Chondrocyte (in vitro differentiated cells): Measurements from ENCODE around the gene ACBD6. TPM values are rescaled to one million over a fixed set of nuclear protein-coding genes. Genes with fewer than 3 reads are reported as not detected.

Source experiments
- DNase-seq: peaks from one replicate; pipeline ENCODE4 v3.0.0; 2021; ENCODE audit warnings: mixed read lengths, low spot score
- H3K27ac Mint-ChIP-seq: one replicate; pipeline ENCODE4 v1.8.0; 2021; ENCODE audit warnings: mild to moderate bottlenecking, moderate library complexity, mixed read lengths; ENCODE audit not compliant: unreplicated experiment
- H3K27me3 Mint-ChIP-seq: 2 replicates; pipeline ENCODE4 v1.8.0; 2021; ENCODE audit warnings: low read depth, mixed read lengths
- H3K36me3 Mint-ChIP-seq: 2 replicates; pipeline ENCODE4 v1.8.0; 2021; ENCODE audit warnings: low read depth, mixed read lengths
- H3K4me1 Mint-ChIP-seq: 2 replicates; pipeline ENCODE4 v1.8.0; 2021; ENCODE audit warnings: low read depth, mild to moderate bottlenecking, mixed read lengths
- H3K4me3 Mint-ChIP-seq: one replicate; pipeline ENCODE4 v1.8.0; 2021; ENCODE audit warnings: mild to moderate bottlenecking, moderate library complexity, mixed read lengths; ENCODE audit not compliant: unreplicated experiment
- H3K9me3 Mint-ChIP-seq: 2 replicates; pipeline ENCODE4 v1.8.0; 2021; ENCODE audit warnings: low read depth, mixed read lengths
- total RNA-seq: library from RNA; stranded (reverse); gene quantifications from 3 replicates; pipeline ENCODE4 v1.2.1, GENCODE V29; 2021
- TF ChIP-seq, protein P1 (sequence below): fragments of 200-600 bp; sonication (generic); IDR thresholded peaks from 2 replicates; pipeline ENCODE4 v1.5.0; 2021; ENCODE audit warnings: antibody characterized with exemption, mild to moderate bottlenecking, moderate library complexity

ACBD6 gene
- total RNA-seq, 1 donor from 2014 or later: 43.4 TPM

DNA sequence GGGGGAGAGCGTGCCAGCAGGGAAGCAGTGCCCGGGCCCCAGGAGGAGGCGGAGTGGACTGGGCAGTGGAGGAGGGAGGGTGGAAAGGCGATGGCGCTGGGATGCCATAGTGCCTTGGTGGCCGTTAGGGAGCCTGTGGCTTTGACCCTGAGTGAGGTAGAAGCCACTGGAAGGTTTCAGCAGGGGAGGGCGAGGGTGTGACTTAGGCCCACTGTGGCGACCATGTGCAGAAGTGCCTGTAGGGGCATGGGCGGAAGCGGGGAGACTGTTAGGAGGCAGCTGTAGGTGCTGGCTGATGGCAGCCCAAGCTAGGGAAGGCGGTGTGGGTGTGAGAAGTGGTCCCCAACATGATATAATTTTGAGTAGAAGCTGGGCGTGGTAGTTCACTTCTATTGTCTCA lies 244.1 kb downstream of the ACBD6 start:
- Mint-ChIP-seq H3K27ac (no peak overlapping the region), H3K27me3 (peaks cover 28% of the 10 kb centered on the region), H3K9me3 (no peaks in the 10 kb centered on the region), H3K4me1 (peaks cover 15% of the 10 kb centered on the region), H3K36me3 (no peaks in the 10 kb centered on the region), H3K4me3 (no peak overlapping the region)
- TF ChIP-seq, protein P1, sequence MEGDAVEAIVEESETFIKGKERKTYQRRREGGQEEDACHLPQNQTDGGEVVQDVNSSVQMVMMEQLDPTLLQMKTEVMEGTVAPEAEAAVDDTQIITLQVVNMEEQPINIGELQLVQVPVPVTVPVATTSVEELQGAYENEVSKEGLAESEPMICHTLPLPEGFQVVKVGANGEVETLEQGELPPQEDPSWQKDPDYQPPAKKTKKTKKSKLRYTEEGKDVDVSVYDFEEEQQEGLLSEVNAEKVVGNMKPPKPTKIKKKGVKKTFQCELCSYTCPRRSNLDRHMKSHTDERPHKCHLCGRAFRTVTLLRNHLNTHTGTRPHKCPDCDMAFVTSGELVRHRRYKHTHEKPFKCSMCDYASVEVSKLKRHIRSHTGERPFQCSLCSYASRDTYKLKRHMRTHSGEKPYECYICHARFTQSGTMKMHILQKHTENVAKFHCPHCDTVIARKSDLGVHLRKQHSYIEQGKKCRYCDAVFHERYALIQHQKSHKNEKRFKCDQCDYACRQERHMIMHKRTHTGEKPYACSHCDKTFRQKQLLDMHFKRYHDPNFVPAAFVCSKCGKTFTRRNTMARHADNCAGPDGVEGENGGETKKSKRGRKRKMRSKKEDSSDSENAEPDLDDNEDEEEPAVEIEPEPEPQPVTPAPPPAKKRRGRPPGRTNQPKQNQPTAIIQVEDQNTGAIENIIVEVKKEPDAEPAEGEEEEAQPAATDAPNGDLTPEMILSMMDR: no peak
- no peak for DNase-seq

DNA sequence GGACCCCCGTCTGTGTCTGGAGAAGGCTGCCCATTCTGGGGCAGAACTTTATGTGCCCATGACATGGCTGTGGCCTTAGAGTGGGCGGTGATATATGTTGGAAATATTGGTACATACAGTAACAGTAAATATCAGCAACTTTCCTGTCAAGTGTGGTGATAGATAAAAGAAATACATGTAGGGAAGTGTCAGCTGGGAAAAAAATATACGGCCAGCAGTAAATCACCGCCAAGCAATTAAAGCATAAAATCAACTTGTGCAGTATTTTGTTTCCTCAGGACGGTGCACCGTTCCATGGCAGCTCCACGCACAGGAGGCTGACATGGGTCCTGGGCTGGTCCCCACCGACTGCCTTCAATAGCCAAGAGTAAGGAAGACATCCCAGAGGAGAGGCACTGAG lies 244.9 kb downstream of the ACBD6 start:
- Mint-ChIP-seq H3K36me3 (no peaks in the 10 kb centered on the region), H3K27me3 (peaks cover 31% of the 10 kb centered on the region), H3K27ac (no peak overlapping the region), H3K9me3 (no peaks in the 10 kb centered on the region), H3K4me3 (no peak overlapping the region), H3K4me1 (peaks cover 8% of the 10 kb centered on the region)
- TF ChIP-seq, protein P1: no peak
- DNase-seq: no peak

DNA sequence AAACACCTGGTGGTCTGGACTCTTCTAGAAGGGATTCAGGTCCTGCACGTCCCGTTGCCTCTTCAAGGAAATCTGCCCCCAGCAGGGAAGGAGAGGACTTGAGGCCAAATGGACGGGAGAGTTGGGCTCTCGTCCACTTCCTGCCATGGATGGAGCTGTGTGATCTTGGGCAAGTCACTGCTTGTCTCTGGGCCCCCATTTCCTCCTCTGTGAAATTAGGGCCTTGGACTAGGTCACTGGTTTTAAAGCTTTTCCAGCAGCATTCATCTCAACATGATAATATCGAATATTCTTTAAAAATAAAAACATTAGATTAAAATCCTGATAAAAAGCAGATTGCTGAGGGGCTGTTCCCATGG lies 245.4 kb downstream of the ACBD6 start:
- H3K9me3 Mint-ChIP-seq: no peaks in the 10 kb centered on the region
- H3K27ac Mint-ChIP-seq: no peak overlapping the region
- peaks cover 32% of the 10 kb centered on the region for H3K27me3 Mint-ChIP-seq
- peaks cover 3% of the 10 kb centered on the region for H3K4me1 Mint-ChIP-seq
- no peaks in the 10 kb centered on the region for H3K36me3 Mint-ChIP-seq
- no peak for DNase-seq
- no peak overlapping the region for H3K4me3 Mint-ChIP-seq
- TF ChIP-seq, protein P1: no peak

DNA sequence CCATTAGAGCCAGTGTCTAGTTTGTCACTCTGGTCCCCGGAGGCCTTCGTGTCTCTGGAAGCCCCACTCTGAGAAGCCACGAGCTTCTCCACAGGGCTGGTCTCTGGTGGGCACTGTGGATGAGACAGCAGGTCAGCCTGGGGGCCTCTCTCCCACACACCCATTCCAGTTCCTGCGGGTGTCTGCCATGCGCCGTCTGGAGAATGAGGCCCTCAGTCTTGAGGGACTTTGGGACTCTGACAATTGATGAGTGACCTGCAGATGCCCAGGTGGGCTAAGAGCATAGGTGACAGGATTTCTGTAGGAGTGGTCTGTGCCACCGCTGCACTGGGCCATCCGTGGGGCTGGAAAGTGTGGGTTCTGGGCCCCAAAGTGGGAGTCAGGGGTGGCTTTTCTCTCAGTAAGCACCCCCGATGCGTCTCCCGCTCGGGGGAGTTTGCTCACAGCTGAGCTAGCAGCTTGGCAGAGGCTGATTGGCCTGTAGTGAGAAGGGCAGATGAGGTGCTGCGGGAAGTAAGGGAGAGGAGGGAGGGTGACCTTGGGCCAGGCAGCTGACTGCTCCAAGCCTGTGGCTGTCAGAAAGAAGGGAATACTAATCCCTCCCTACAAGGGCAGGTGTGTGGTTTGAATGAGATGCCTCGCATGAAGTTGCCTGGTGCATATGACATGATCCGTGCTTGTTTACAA lies 245.9 kb downstream of the ACBD6 start:
- Mint-ChIP-seq H3K36me3 (no peaks in the 10 kb centered on the region), H3K9me3 (no peaks in the 10 kb centered on the region), H3K27ac (no peak overlapping the region), H3K4me1 (peaks cover 1% of the 10 kb centered on the region), H3K4me3 (no peak overlapping the region), H3K27me3 (peaks cover 32% of the 10 kb centered on the region)
- DNase-seq: no peak
- TF ChIP-seq, protein P1: no peak

DNA sequence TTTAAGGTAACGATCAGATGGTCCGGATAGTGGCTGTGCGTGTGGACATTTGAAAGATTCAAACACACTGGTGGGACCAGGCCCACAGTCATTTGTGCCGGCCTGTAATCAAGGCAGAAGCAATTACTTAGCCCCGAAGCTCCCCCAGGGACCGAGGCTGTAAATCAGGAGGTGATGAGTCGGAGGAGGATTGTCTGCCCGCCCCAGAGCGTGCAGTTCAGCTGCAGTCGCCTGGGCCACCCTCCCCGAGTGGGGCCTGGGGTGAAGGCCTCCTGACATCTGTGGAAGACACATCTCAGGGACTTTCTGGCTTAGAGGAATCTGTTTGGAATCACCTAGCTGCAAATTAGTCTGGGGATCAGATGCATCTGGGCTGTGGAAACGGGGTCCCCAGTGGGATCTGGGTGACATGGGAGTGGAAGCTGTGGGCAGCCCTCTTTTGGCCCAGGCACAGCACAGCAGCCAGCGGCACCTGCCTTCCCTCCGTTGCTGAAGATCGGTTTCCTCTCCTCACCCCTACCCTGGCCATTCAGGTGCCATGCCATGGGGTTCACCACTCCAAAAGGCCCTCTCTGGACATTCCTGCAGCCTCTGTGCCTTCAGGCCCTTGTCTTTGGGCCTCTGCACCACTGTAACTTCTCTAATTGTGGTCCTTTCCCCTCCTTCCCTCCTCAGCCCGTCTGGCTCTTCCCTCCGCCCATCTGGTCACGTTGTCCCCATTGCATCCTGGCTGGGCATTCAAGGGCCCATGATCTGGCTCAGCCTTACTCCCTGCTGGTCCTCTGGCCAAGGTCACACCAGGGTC lies 246.6 kb downstream of the ACBD6 start:
- no peak overlapping the region for H3K27ac Mint-ChIP-seq
- no peak for DNase-seq
- TF ChIP-seq, protein P1: no peak
- H3K4me1 Mint-ChIP-seq: no peaks in the 10 kb centered on the region
- no peaks in the 10 kb centered on the region for H3K9me3 Mint-ChIP-seq
- H3K36me3 Mint-ChIP-seq: no peaks in the 10 kb centered on the region
- peaks cover 32% of the 10 kb centered on the region for H3K27me3 Mint-ChIP-seq
- no peak overlapping the region for H3K4me3 Mint-ChIP-seq
